GM18858 (cell line): ENCODE results near the gene ZFAND3.
"Not testable (repeated sequence)": the region's sequence is repeated elsewhere in the genome, so short reads cannot be mapped to it uniquely, and the experiment has no call there.

Experiments used
- ATAC-seq: cut with Tn5 transposase; IDR thresholded peaks from one replicate; pipeline ENCODE4 v1.9.1; 2021; ENCODE audit not compliant: unreplicated experiment

ZFAND3 gene

GRCh38 chr6:38114976-38115625, 295.6 kb downstream of the ZFAND3 start:
- no peak for ATAC-seq

GRCh38 chr6:38115626-38116008, 296.1 kb downstream of the ZFAND3 start:
- no peak for ATAC-seq

GRCh38 chr6:38116248-38116647, 296.7 kb downstream of the ZFAND3 start:
- no peak for ATAC-seq

GRCh38 chr6:38117281-38117680, 297.8 kb downstream of the ZFAND3 start:
- ATAC-seq = no peak

- ATAC-seq = no peak
Measured at GRCh38 chr6:38118791-38119365, 299.4 kb downstream of the ZFAND3 start.

- no peak for ATAC-seq
Measured at GRCh38 chr6:38119516-38119915, 300.0 kb downstream of the ZFAND3 start.

- ATAC-seq = not testable (repeated sequence)
Measured at GRCh38 chr6:38124224-38124926, 304.8 kb downstream of the ZFAND3 start.

- ATAC-seq = no peak
Measured at GRCh38 chr6:38127284-38127683, 307.8 kb downstream of the ZFAND3 start.

- ATAC-seq = no peak
Measured at GRCh38 chr6:38131527-38131965, 312.0 kb downstream of the ZFAND3 start.

- ATAC-seq = no peak
Measured at GRCh38 chr6:38133932-38134703, 314.6 kb downstream of the ZFAND3 start.

- ATAC-seq = no peak
Measured at GRCh38 chr6:38134704-38135088, 315.2 kb downstream of the ZFAND3 start.

- ATAC-seq = no peak
Measured at GRCh38 chr6:38136547-38136946, 317.0 kb downstream of the ZFAND3 start.

GRCh38 chr6:38137608-38138265, 318.2 kb downstream of the ZFAND3 start:
- ATAC-seq = no peak

- ATAC-seq = no peak
Measured at GRCh38 chr6:38138374-38138773, 318.8 kb downstream of the ZFAND3 start.

- no peak for ATAC-seq
Measured at GRCh38 chr6:38141085-38141484, 321.6 kb downstream of the ZFAND3 start.

GRCh38 chr6:38141716-38142115, 322.2 kb downstream of the ZFAND3 start:
- no peak for ATAC-seq

- no peak for ATAC-seq
Measured at GRCh38 chr6:38142178-38142902, 322.8 kb downstream of the ZFAND3 start.

GRCh38 chr6:38143191-38144150, 323.9 kb downstream of the ZFAND3 start:
- ATAC-seq = no peak

- no peak for ATAC-seq
Measured at GRCh38 chr6:38144365-38144945, 324.9 kb downstream of the ZFAND3 start.
